GM12878 (cell line): ENCODE measurements around the gene KLHL7. TPM values are rescaled to one million over a fixed set of nuclear protein-coding genes. Genes with fewer than 3 reads are reported as not detected.

ENCODE experiments used
- ATF7 ChIP-seq: fragments of 450-650 bp; IDR thresholded peaks from 2 replicates; pipeline ENCODE4 v1.6.1; 2016; ENCODE audit warnings: low read depth, mild to moderate bottlenecking
- FOXK2 ChIP-seq: fragments of 450-650 bp; IDR thresholded peaks from 2 replicates; pipeline ENCODE4 v1.6.1; 2017; ENCODE audit warnings: mild to moderate bottlenecking, moderate library complexity
- NFYB ChIP-seq: IDR thresholded peaks from 2 replicates; pipeline ENCODE4 v1.6.1; 2011; ENCODE audit warnings: low read depth, mild to moderate bottlenecking, low read length, improper control_type of control experiment, moderate library complexity; ENCODE audit not compliant: insufficient read depth
- PAX5 ChIP-seq: IDR thresholded peaks from 2 replicates; pipeline ENCODE4 v1.6.1; 2011; ENCODE audit warnings: low read depth, low read length, borderline replicate concordance
- POLR2A ChIP-seq: IDR thresholded peaks from 2 replicates; pipeline ENCODE4 v1.6.1; 2011; ENCODE audit warnings: low read depth, mild to moderate bottlenecking, low read length
- RBBP5 ChIP-seq: fragments of 200-600 bp; sonication (generic); conservative IDR thresholded peaks from 2 replicates; pipeline ENCODE4 v1.6.1; 2016
- RELA ChIP-seq: fragments of 450-650 bp; IDR thresholded peaks from 2 replicates; pipeline ENCODE4 v1.8.0; 2014; ENCODE audit warnings: borderline replicate concordance; ENCODE audit not compliant: partially characterized antibody
- SIX5 ChIP-seq: IDR thresholded peaks from 2 replicates; pipeline ENCODE4 v1.6.1; 2011; ENCODE audit warnings: mild to moderate bottlenecking, low read depth, low read length, moderate library complexity; ENCODE audit not compliant: severe bottlenecking
- SPI1 ChIP-seq: IDR thresholded peaks from 2 replicates; pipeline ENCODE4 v1.6.1; 2011; ENCODE audit warnings: low read depth, mild to moderate bottlenecking, low read length, moderate library complexity, borderline replicate concordance; ENCODE audit not compliant: insufficient read depth
- SREBF2 ChIP-seq: IDR thresholded peaks from 2 replicates; pipeline ENCODE4 v1.6.1; 2012; ENCODE audit warnings: mild to moderate bottlenecking, low read length
- ZNF384 ChIP-seq: IDR thresholded peaks from 2 replicates; pipeline ENCODE4 v1.6.1; 2012; ENCODE audit warnings: low read depth, mild to moderate bottlenecking, low read length, improper control_type of control experiment, borderline replicate concordance
- polyA plus RNA-seq, 11 experiments: library from polyadenylated mRNA; depleted of rRNA in 4 of 11; unstranded in 6 of 11; stranded (reverse) in 5 of 11; fragments of >200 nt; fragmentation: Nextera tagmentation in 4 of 11; fragmentation: Illumina TruSeq in 1 of 11; extraction: Ambion mirVana in 4 of 11; extraction: Trizol in 1 of 11; gene quantifications; 1 replicate in 1 of 11; 2 replicates in 10 of 11; pipeline versions ENCODE4 v1.2.1 to v1.2.3, GENCODE V29; 2011 to 2016; ENCODE audit warnings: inconsistent platforms in 2 of 11, missing spikeins in 2 of 11, low read depth in 1 of 11
- total RNA-seq, 4 experiments: library from RNA; depleted of rRNA in 3 of 4; stranded (reverse); fragments of >200 nt in 3 of 4; fragmentation: Illumina TruSeq in 1 of 4; extraction: Trizol in 1 of 4; gene quantifications; 2 replicates each; pipeline versions ENCODE4 v1.2.1 to v1.2.3, GENCODE V29; 2013 to 2021
- TF ChIP-seq, protein P1 (sequence below): fragments of 450-650 bp; IDR thresholded peaks from 2 replicates; pipeline ENCODE4 v1.6.1; 2014; ENCODE audit warnings: mild to moderate bottlenecking
- TF ChIP-seq, protein P2 (sequence below): fragments of 450-650 bp; IDR thresholded peaks from 2 replicates; pipeline ENCODE4 v1.6.1; 2016; ENCODE audit warnings: mild to moderate bottlenecking, moderate library complexity, borderline replicate concordance
- TF ChIP-seq, protein P3 (sequence below): fragments of 450-650 bp; IDR thresholded peaks from 2 replicates; pipeline ENCODE4 v1.6.1; 2017; ENCODE audit warnings: mild to moderate bottlenecking, moderate library complexity
- TF ChIP-seq, protein P4 (sequence below): IDR thresholded peaks from 2 replicates; pipeline ENCODE4 v1.6.1; 2012; ENCODE audit warnings: mild to moderate bottlenecking, low read depth, low read length

KLHL7 gene
- total and polyA plus RNA-seq, 10 of the 15 experiments (the other 5 are each of a cell fraction or from before 2014, with no cell fraction given): 6.4 to 38.7 (median 20.9) TPM

DNA sequence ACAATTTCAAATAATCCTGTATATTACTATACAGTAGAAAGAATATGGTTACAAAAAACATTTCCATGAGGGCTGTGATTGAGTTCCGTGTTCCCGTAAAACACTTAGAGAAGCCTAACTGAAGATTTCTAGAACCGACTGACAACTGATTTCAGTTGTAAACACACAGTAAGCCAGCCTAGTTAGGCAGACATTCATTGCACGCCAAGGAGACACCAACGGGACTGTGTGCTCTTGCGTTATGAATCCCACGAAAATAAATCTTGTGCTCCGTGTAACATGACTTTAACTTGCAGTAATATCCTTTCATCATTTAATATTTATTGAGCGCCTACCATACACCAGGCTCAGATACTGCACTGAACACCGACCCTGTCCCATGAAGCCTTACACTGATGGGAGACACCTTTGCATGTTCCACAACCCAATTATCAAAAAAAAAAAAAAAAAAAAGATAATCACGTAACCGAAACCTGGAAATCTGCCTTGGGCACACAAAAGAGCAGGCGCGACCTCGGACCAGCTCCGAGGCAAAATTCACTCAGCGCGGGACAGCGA, 420 bp upstream of the KLHL7 start (continued):
- TF ChIP-seq PAX5: no peak
- no peak for TF ChIP-seq POLR2A
- TF ChIP-seq, protein P1, sequence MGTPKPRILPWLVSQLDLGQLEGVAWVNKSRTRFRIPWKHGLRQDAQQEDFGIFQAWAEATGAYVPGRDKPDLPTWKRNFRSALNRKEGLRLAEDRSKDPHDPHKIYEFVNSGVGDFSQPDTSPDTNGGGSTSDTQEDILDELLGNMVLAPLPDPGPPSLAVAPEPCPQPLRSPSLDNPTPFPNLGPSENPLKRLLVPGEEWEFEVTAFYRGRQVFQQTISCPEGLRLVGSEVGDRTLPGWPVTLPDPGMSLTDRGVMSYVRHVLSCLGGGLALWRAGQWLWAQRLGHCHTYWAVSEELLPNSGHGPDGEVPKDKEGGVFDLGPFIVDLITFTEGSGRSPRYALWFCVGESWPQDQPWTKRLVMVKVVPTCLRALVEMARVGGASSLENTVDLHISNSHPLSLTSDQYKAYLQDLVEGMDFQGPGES: no peak
- TF ChIP-seq FOXK2: no peak
- no peak for TF ChIP-seq RELA
- no peak for TF ChIP-seq RBBP5
- TF ChIP-seq NFYB: no peak
- TF ChIP-seq SREBF2: no peak
- TF ChIP-seq, protein P2, sequence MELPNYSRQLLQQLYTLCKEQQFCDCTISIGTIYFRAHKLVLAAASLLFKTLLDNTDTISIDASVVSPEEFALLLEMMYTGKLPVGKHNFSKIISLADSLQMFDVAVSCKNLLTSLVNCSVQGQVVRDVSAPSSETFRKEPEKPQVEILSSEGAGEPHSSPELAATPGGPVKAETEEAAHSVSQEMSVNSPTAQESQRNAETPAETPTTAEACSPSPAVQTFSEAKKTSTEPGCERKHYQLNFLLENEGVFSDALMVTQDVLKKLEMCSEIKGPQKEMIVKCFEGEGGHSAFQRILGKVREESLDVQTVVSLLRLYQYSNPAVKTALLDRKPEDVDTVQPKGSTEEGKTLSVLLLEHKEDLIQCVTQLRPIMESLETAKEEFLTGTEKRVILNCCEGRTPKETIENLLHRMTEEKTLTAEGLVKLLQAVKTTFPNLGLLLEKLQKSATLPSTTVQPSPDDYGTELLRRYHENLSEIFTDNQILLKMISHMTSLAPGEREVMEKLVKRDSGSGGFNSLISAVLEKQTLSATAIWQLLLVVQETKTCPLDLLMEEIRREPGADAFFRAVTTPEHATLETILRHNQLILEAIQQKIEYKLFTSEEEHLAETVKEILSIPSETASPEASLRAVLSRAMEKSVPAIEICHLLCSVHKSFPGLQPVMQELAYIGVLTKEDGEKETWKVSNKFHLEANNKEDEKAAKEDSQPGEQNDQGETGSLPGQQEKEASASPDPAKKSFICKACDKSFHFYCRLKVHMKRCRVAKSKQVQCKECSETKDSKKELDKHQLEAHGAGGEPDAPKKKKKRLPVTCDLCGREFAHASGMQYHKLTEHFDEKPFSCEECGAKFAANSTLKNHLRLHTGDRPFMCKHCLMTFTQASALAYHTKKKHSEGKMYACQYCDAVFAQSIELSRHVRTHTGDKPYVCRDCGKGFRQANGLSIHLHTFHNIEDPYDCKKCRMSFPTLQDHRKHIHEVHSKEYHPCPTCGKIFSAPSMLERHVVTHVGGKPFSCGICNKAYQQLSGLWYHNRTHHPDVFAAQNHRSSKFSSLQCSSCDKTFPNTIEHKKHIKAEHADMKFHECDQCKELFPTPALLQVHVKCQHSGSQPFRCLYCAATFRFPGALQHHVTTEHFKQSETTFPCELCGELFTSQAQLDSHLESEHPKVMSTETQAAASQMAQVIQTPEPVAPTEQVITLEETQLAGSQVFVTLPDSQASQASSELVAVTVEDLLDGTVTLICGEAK: no peak
- 0 out of 2 replicates have a peak, but pooled peaks have one; percentile 41 for TF ChIP-seq ATF7
- TF ChIP-seq, protein P3, sequence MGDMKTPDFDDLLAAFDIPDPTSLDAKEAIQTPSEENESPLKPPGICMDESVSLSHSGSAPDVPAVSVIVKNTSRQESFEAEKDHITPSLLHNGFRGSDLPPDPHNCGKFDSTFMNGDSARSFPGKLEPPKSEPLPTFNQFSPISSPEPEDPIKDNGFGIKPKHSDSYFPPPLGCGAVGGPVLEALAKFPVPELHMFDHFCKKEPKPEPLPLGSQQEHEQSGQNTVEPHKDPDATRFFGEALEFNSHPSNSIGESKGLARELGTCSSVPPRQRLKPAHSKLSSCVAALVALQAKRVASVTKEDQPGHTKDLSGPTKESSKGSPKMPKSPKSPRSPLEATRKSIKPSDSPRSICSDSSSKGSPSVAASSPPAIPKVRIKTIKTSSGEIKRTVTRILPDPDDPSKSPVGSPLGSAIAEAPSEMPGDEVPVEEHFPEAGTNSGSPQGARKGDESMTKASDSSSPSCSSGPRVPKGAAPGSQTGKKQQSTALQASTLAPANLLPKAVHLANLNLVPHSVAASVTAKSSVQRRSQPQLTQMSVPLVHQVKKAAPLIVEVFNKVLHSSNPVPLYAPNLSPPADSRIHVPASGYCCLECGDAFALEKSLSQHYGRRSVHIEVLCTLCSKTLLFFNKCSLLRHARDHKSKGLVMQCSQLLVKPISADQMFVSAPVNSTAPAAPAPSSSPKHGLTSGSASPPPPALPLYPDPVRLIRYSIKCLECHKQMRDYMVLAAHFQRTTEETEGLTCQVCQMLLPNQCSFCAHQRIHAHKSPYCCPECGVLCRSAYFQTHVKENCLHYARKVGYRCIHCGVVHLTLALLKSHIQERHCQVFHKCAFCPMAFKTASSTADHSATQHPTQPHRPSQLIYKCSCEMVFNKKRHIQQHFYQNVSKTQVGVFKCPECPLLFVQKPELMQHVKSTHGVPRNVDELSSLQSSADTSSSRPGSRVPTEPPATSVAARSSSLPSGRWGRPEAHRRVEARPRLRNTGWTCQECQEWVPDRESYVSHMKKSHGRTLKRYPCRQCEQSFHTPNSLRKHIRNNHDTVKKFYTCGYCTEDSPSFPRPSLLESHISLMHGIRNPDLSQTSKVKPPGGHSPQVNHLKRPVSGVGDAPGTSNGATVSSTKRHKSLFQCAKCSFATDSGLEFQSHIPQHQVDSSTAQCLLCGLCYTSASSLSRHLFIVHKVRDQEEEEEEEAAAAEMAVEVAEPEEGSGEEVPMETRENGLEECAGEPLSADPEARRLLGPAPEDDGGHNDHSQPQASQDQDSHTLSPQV: no peak
- peak; percentile 6 for TF ChIP-seq SIX5
- TF ChIP-seq, protein P4, sequence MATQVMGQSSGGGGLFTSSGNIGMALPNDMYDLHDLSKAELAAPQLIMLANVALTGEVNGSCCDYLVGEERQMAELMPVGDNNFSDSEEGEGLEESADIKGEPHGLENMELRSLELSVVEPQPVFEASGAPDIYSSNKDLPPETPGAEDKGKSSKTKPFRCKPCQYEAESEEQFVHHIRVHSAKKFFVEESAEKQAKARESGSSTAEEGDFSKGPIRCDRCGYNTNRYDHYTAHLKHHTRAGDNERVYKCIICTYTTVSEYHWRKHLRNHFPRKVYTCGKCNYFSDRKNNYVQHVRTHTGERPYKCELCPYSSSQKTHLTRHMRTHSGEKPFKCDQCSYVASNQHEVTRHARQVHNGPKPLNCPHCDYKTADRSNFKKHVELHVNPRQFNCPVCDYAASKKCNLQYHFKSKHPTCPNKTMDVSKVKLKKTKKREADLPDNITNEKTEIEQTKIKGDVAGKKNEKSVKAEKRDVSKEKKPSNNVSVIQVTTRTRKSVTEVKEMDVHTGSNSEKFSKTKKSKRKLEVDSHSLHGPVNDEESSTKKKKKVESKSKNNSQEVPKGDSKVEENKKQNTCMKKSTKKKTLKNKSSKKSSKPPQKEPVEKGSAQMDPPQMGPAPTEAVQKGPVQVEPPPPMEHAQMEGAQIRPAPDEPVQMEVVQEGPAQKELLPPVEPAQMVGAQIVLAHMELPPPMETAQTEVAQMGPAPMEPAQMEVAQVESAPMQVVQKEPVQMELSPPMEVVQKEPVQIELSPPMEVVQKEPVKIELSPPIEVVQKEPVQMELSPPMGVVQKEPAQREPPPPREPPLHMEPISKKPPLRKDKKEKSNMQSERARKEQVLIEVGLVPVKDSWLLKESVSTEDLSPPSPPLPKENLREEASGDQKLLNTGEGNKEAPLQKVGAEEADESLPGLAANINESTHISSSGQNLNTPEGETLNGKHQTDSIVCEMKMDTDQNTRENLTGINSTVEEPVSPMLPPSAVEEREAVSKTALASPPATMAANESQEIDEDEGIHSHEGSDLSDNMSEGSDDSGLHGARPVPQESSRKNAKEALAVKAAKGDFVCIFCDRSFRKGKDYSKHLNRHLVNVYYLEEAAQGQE: peak; percentile 68; the same call in 1 of the 2 replicates
- no peak for TF ChIP-seq SPI1
- TF ChIP-seq ZNF384: peak; percentile 42; the same call in 1 of the 2 replicates
- TF ChIP-seq, all 136 proteins: peak for 12
